ENCODE results near the gene STON2.

STON2 gene

GRCh38 chr14:81427348-81428058 is 27.4 kb upstream of the STON2 start:
- H3K4me3 ChIP-seq (ENCODE audit: low read length): no peak overlapping the region

GRCh38 chr14:81423504-81423903 is 23.4 kb upstream of the STON2 start:
- H3K4me3 ChIP-seq (ENCODE audit: low read length): no peak overlapping the region
- no peak for DNase-seq (ENCODE audit: low read depth, low spot score)

More at GRCh38 chr14:81427348-81428058, 27.4 kb upstream of the STON2 start:
- no peak for DNase-seq (ENCODE audit: low read depth, low spot score)

GRCh38 chr14:81418057-81418790 is 18.1 kb upstream of the STON2 start:
- no peak for DNase-seq (ENCODE audit: low read depth, low spot score)
- no peak overlapping the region for H3K4me3 ChIP-seq (ENCODE audit: low read length)

- no peak for DNase-seq (ENCODE audit: low read depth, low spot score)
- no peak overlapping the region for H3K4me3 ChIP-seq (ENCODE audit: low read length)
These were observed 16.9 kb upstream of the STON2 start for GRCh38 chr14:81416981-81417380.

- H3K4me3 ChIP-seq (ENCODE audit: low read length): no peak overlapping the region
- DNase-seq (ENCODE audit: low read depth, low spot score): no peak
These were observed 16.2 kb upstream of the STON2 start for GRCh38 chr14:81416194-81416952.

- DNase-seq (ENCODE audit: low read depth, low spot score): no peak
- no peak overlapping the region for H3K4me3 ChIP-seq (ENCODE audit: low read length)
These were observed 15.7 kb upstream of the STON2 start for GRCh38 chr14:81415781-81416180.

- no peak for DNase-seq (ENCODE audit: low read depth, low spot score)
- H3K4me3 ChIP-seq (ENCODE audit: low read length): no peak overlapping the region
These were observed 14.0 kb upstream of the STON2 start for GRCh38 chr14:81414123-81414522.

- H3K4me3 ChIP-seq (ENCODE audit: low read length): no peak overlapping the region
- no peak for DNase-seq (ENCODE audit: low read depth, low spot score)
These were observed 12.7 kb upstream of the STON2 start for GRCh38 chr14:81412779-81413178.

- H3K4me3 ChIP-seq (ENCODE audit: low read length): no peak overlapping the region
- no peak for DNase-seq (ENCODE audit: low read depth, low spot score)
These were observed 8.5 kb upstream of the STON2 start for GRCh38 chr14:81408595-81408994.

GRCh38 chr14:81406863-81407262 is 6.7 kb upstream of the STON2 start:
- DNase-seq (ENCODE audit: low read depth, low spot score): no peak

GRCh38 chr14:81402123-81402495 is 2.0 kb upstream of the STON2 start:
- no peak overlapping the region for H3K4me3 ChIP-seq (ENCODE audit: low read length)

More at GRCh38 chr14:81406863-81407262, 6.7 kb upstream of the STON2 start:
- no peak overlapping the region for H3K4me3 ChIP-seq (ENCODE audit: low read length)

GRCh38 chr14:81401420-81402122 is 1.4 kb upstream of the STON2 start:
- no peak overlapping the region for H3K4me3 ChIP-seq (ENCODE audit: low read length)
- DNase-seq (ENCODE audit: low read depth, low spot score): no peak

More at GRCh38 chr14:81402123-81402495, 2.0 kb upstream of the STON2 start:
- no peak for DNase-seq (ENCODE audit: low read depth, low spot score)

GRCh38 chr14:81400852-81401251 is 728 bp upstream of the STON2 start:
- no peak for DNase-seq (ENCODE audit: low read depth, low spot score)
- H3K4me3 ChIP-seq (ENCODE audit: low read length): no peak overlapping the region

- no peak overlapping the region for H3K4me3 ChIP-seq (ENCODE audit: low read length)
- DNase-seq (ENCODE audit: low read depth, low spot score): no peak
These were observed 1.8 kb downstream of the STON2 start for GRCh38 chr14:81398196-81398891.

- DNase-seq (ENCODE audit: low read depth, low spot score): no peak
- H3K4me3 ChIP-seq (ENCODE audit: low read length): no peak overlapping the region
These were observed 4.0 kb downstream of the STON2 start for GRCh38 chr14:81396113-81396512.

GRCh38 chr14:81394739-81395138 is 5.4 kb downstream of the STON2 start:
- no peak overlapping the region for H3K4me3 ChIP-seq (ENCODE audit: low read length)

GRCh38 chr14:81392976-81393643 is 7.0 kb downstream of the STON2 start:
- no peak overlapping the region for H3K4me3 ChIP-seq (ENCODE audit: low read length)

More at GRCh38 chr14:81394739-81395138, 5.4 kb downstream of the STON2 start:
- no peak for DNase-seq (ENCODE audit: low read depth, low spot score)

GRCh38 chr14:81392052-81392451 is 8.1 kb downstream of the STON2 start:
- H3K4me3 ChIP-seq (ENCODE audit: low read length): no peak overlapping the region
- no peak for DNase-seq (ENCODE audit: low read depth, low spot score)

More at GRCh38 chr14:81392976-81393643, 7.0 kb downstream of the STON2 start:
- no peak for DNase-seq (ENCODE audit: low read depth, low spot score)
